Measurements from ENCODE around the gene CRADD. TPM values are rescaled to one million over a fixed set of nuclear protein-coding genes. Genes with fewer than 3 reads are reported as not detected.

CRADD gene
- polyA plus RNA-seq, 1 of the 3 experiments (the other 2 are of a cell fraction): 13.6 TPM

GRCh38 chr12:93737457-93738198, 60.5 kb downstream of the CRADD start:
- Histone ChIP-seq H3K27ac (ENCODE audit: low read depth in 2 of 2, low read length in 1 of 2) (no peak overlapping the region), H3K79me2 (ENCODE audit: insufficient read depth) (no peaks in the 10 kb centered on the region), H3K4me1 (ENCODE audit: control insufficient read depth in 1 of 2, insufficient read depth in 2 of 2, low read depth in 1 of 2, low read length in 1 of 2) (peaks cover 6% of the 10 kb centered on the region in 2 experiments; a peak in 2 of 4 replicates), H3K4me2 (no peak overlapping the region), H3K9me3 (no peaks in the 10 kb centered on the region), H3K36me3 (replicated peaks in 1 of 2; ENCODE audit: control insufficient read depth in 1 of 2, insufficient read depth in 2 of 2, low read length in 1 of 2) (no peaks in the 10 kb centered on the region), H3K9me2 (no peaks in the 10 kb centered on the region), H3K4me3 (ENCODE audit: low read depth in 2 of 2, low read length in 1 of 2) (no peak overlapping the region), H3F3A (replicated peaks; ENCODE audit: insufficient read depth) (no peaks in the 10 kb centered on the region), H4K20me1 (ENCODE audit: insufficient read depth) (no peaks in the 10 kb centered on the region), H3K27me3 (ENCODE audit: insufficient read depth) (no peaks in the 10 kb centered on the region), H2AFZ (ENCODE audit: low read depth) (no peak overlapping the region), H3K9ac (no peak overlapping the region)
- CTCF ChIA-PET: interaction anchor here (1.0 kb wide), 1 partner anchor 168 kb away, joined by 3 read pairs; no protein-coding TSS in a partner anchor
- DNase-seq: no peak
- WGBS (ENCODE audit: low lambda C conversion rate): 93% methylated on average over 5 of the region's 5 CpGs
- TF ChIP-seq TEAD4 (IDR thresholded peaks at IDR 0.05; ENCODE audit: borderline replicate concordance, insufficient read depth): no peak
- no peak for TF ChIP-seq EP300 (IDR thresholded peaks at IDR 0.05; ENCODE audit: borderline replicate concordance in 1 of 2, low read depth in 1 of 2, low read length in 1 of 2)
- no peak for TF ChIP-seq IRF3 (IDR thresholded peaks at IDR 0.05; ENCODE audit: low read depth, low read length)
- no peak for TF ChIP-seq USF1 (IDR thresholded peaks at IDR 0.05; ENCODE audit: borderline replicate concordance, low read depth)
- POLR2A ChIA-PET: interaction anchor here (0.6 kb wide), 1 partner anchor 168 kb away, joined by 3 read pairs; no protein-coding TSS in a partner anchor

- TF ChIP-seq SMC3 (IDR thresholded peaks at IDR 0.05; ENCODE audit: low read depth, low read length): no peak
- TF ChIP-seq CHD2 (IDR thresholded peaks at IDR 0.05; ENCODE audit: low read length, partially characterized antibody): no peak
- no peak for TF ChIP-seq USF1 (IDR thresholded peaks at IDR 0.05; ENCODE audit: borderline replicate concordance, low read depth)
- no peak for TF ChIP-seq POLR2AphosphoS5 (IDR thresholded peaks at IDR 0.05; ENCODE audit: low read depth, low read length)
- no peak for TF ChIP-seq EZH2phosphoT487 (IDR thresholded peaks at IDR 0.05; ENCODE audit: borderline replicate concordance, low read depth)
- TF ChIP-seq FOXJ3 (CRISPR knock-in tag; IDR thresholded peaks at IDR 0.05): no peak
- TF ChIP-seq GABPA (IDR thresholded peaks at IDR 0.05; ENCODE audit: low read depth): no peak
- no peak for TF ChIP-seq ZBTB33 (IDR thresholded peaks at IDR 0.05; ENCODE audit: borderline replicate concordance, low read depth)
- H3K9ac ChIP-seq: no peak overlapping the region
- H3K4me2 ChIP-seq: no peak overlapping the region
- H3K36me3 ChIP-seq (replicated peaks in 1 of 2; ENCODE audit: control insufficient read depth in 1 of 2, insufficient read depth in 2 of 2, low read length in 1 of 2): no peaks in the 10 kb centered on the region
- POLR2A ChIA-PET: interaction anchor here (0.6 kb wide), 1 partner anchor 169 kb away, joined by 3 read pairs; no protein-coding TSS in a partner anchor
- no peaks in the 10 kb centered on the region for H3K9me3 ChIP-seq
- H3K9me2 ChIP-seq: no peaks in the 10 kb centered on the region
- no peak overlapping the region for H3K4me3 ChIP-seq (ENCODE audit: low read depth in 2 of 2, low read length in 1 of 2)
- no peaks in the 10 kb centered on the region for H3F3A ChIP-seq (replicated peaks; ENCODE audit: insufficient read depth)
- no peak for DNase-seq
- H2AFZ ChIP-seq (ENCODE audit: low read depth): no peak overlapping the region
- WGBS (ENCODE audit: low lambda C conversion rate): 94% methylated on average over 6 of the region's 6 CpGs
- no peak overlapping the region for H3K27ac ChIP-seq (ENCODE audit: low read depth in 2 of 2, low read length in 1 of 2)
- H4K20me1 ChIP-seq (ENCODE audit: insufficient read depth): no peaks in the 10 kb centered on the region
- H3K27me3 ChIP-seq (ENCODE audit: insufficient read depth): no peaks in the 10 kb centered on the region
- H3K4me1 ChIP-seq (ENCODE audit: control insufficient read depth in 1 of 2, insufficient read depth in 2 of 2, low read depth in 1 of 2, low read length in 1 of 2): peaks cover 6 to 9% of the 10 kb centered on the region in 2 experiments; a peak in 2 of 4 replicates
- H3K79me2 ChIP-seq (ENCODE audit: insufficient read depth): no peaks in the 10 kb centered on the region
- CTCF ChIA-PET: interaction anchor here (0.8 kb wide), 1 partner anchor 9 kb away, joined by 3 read pairs; no protein-coding TSS in a partner anchor
Measured at GRCh38 chr12:93738199-93739058, 61.3 kb downstream of the CRADD start.
